ENCODE results near the gene NBR1. TPM values are rescaled to one million over a fixed set of nuclear protein-coding genes. Genes with fewer than 3 reads are reported as not detected.
"Not testable (repeated sequence)": the region's sequence is repeated elsewhere in the genome, so short reads cannot be mapped to it uniquely, and the experiment has no call there.

Gene NBR1
- total and polyA plus RNA-seq, 10 donors, result 18.5 to 103 (median 84.1) TPM

DNA sequence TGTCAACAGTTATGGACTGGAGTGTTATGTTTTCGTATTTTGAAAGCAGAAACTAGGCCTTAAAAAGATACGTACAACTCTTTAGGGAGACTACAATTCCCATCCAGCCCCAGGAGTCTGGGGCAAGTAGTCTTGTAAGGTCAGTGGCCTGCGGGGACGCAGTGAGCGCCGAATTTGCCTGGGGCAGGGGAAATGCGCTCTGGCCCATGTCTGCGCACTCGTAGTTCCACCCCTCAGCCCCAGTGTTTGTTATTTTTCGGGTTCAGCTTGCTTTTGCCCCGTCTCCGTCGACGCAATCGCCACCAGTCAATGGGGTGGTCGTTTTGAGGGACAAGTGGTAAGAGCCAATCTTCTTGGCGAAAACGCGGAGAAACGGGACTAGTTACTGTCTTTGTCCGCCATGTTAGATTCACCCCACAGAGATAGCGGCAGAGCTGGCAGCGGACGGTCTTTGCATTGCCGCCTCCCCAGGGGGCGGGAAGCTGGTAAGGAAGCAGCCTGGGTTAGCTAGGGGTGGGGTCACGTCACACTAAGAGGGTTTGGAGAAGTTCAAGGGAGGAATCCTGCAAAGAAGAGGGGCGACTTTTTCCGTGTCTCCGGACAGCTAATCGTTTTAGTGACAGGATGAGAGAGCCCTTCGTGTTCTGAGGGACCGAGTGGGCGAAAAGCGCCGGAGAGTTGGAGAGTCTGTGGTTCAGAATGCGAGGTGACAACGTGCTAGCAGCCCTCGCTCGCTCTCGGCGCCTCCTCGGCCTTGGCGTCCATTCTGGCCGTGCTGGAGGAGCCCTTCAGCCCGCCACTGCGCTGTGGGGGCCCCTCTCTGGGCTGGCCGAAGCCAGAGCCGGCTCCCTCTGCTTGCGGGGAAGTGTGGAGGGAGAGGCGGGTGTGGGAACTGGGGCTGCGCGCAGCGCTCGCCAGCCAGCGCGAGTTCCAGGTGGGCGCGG lies 44.8 kb upstream of the NBR1 start:
- Histone ChIP-seq H3K4me3 (peak overlapping the region; percentile 59 to 78 (median 73)), H3K9me3 (no peaks in the 10 kb centered on the region), H3K27me3 (replicated peaks in 1 of 7) (no peaks in the 10 kb centered on the region), H3K4me1 (peaks cover 7 to 65% (median 42%) of the 10 kb centered on the region in 6 donors), H3K36me3 (peaks cover 0 to 27% (median 0%) of the 10 kb centered on the region in 6 donors), H3K27ac (peak overlapping the region; percentile 80 to 89 (median 87))
- 78 to 84% (median 80%) methylated on average over 46 to 59 of the region's 59 CpGs for WGBS, 5 donors
- intact Hi-C loops (cut with DNase I; ENCODE audit: low total_unique reads), result loop anchor here (5.0 kb wide), 1 partner anchor 46 kb away; the partner anchor contains the start of gene NBR1
- DNase-seq, result peak; percentile 80
- TF ChIP-seq, protein P1, sequence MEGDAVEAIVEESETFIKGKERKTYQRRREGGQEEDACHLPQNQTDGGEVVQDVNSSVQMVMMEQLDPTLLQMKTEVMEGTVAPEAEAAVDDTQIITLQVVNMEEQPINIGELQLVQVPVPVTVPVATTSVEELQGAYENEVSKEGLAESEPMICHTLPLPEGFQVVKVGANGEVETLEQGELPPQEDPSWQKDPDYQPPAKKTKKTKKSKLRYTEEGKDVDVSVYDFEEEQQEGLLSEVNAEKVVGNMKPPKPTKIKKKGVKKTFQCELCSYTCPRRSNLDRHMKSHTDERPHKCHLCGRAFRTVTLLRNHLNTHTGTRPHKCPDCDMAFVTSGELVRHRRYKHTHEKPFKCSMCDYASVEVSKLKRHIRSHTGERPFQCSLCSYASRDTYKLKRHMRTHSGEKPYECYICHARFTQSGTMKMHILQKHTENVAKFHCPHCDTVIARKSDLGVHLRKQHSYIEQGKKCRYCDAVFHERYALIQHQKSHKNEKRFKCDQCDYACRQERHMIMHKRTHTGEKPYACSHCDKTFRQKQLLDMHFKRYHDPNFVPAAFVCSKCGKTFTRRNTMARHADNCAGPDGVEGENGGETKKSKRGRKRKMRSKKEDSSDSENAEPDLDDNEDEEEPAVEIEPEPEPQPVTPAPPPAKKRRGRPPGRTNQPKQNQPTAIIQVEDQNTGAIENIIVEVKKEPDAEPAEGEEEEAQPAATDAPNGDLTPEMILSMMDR (IDR thresholded peaks at IDR 0.05 in 8 of 11, conservative IDR thresholded peaks at IDR 0.05 in 3 of 11), result no peak
- no peak for TF ChIP-seq POLR2A (IDR thresholded peaks at IDR 0.05)
- no peak for TF ChIP-seq POLR2AphosphoS5 (IDR thresholded peaks at IDR 0.05)

DNA sequence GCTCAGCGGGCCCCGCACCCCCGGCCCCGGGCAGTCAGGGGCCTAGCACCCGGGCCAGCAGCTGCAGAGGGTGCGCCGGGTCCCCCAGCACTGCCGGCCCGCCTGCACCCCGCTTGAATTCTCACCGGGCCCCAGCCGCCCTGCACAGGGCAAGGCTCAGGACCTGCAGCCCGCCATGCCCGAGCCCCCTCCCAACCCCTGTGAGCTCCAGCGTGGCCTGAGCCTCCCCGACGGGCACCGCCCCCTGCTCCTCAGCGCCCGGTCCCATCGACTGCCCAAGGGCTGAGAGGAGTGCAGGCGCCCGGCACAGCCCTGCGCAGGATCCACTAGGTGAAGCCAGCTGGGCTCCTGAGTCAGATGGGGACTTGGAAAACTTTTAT lies 44.1 kb upstream of the NBR1 start:
- peak; percentile 77 for DNase-seq
- no peak for TF ChIP-seq POLR2AphosphoS5 (IDR thresholded peaks at IDR 0.05)
- TF ChIP-seq, protein P1 (IDR thresholded peaks at IDR 0.05 in 8 of 11, conservative IDR thresholded peaks at IDR 0.05 in 3 of 11), result no peak
- no peak for TF ChIP-seq POLR2A (IDR thresholded peaks at IDR 0.05)
- no peaks in the 10 kb centered on the region for H3K9me3 ChIP-seq
- H3K27me3 ChIP-seq (replicated peaks in 1 of 7), result no peaks in the 10 kb centered on the region
- peaks cover 7 to 65% (median 42%) of the 10 kb centered on the region in 6 donors for H3K4me1 ChIP-seq
- peaks cover 0 to 34% (median 2%) of the 10 kb centered on the region in 6 donors for H3K36me3 ChIP-seq
- 93 to 100% (median 97%) methylated on average over 5 to 24 of the region's 24 CpGs for WGBS, 5 donors
- peak overlapping the region in 1 of 8 donors; percentile 78 for H3K4me3 ChIP-seq
- intact Hi-C loops (cut with DNase I; ENCODE audit: low total_unique reads), result loop anchor here (5.0 kb wide), 1 partner anchor 45 kb away; the partner anchor contains the start of gene NBR1
- peak overlapping the region in 2 of 8 donors; percentile 89 for H3K27ac ChIP-seq

DNA sequence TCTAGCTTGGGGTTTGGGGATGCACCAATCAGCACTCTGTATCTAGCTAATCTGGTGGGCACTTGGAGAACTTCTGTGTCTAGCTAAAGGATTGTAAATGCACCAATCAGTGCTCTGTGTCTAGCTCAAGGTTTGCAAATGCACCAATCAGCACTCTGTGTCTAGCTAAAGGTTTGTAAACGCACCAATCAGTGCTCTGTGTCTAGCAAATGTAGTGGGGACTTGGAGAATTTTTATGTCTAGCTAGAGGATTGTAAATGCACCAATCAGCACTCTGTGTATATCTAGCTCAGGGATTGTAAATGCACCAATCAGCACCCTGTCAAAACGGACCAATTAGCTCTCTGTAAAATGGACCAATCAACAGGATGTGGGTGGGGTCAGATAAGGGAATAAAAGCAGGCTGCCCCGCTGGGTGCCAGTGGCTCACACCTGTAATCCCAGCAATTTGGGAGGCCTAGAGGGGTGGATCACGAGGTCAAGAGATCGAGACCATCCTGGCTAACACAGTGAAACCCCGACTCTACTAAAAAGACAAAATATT lies 43.6 kb upstream of the NBR1 start:
- peak overlapping the region in 1 of 8 donors; percentile 89 for H3K27ac ChIP-seq
- whole genome bisulfite sequencing, 5 donors, result 86 to 97% (median 88%) methylated on average over 6 of the region's 6 CpGs
- DNase-seq; H3K9me3 ChIP-seq; H3K4me3 ChIP-seq; H3K27me3 ChIP-seq (replicated peaks in 1 of 7): not testable (repeated sequence)
- H3K4me1 ChIP-seq, result peaks cover 7 to 65% (median 42%) of the 10 kb centered on the region in 6 donors
- peaks cover 0 to 39% (median 4%) of the 10 kb centered on the region in 6 donors for H3K36me3 ChIP-seq
- intact Hi-C loops (cut with DNase I; ENCODE audit: low total_unique reads), result loop anchor here (5.0 kb wide), 1 partner anchor 45 kb away; the partner anchor contains the start of gene NBR1

DNA sequence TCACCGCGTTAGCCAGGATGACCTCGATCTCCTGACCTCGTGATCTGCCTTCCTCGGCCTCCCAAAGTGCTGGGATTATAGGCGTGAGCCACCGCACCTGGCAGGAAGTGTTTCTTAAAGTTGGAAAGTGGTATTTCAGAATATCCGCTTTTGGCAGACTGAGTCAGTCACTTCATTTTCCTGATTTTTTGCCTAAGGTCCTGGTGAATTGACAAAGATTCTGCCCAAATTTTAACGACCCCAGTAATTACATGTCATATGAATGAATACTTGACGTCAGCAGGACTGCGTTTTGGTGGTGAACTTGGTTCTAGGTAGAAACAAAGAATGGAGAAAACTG lies 41.4 kb upstream of the NBR1 start:
- TF ChIP-seq POLR2AphosphoS5 (IDR thresholded peaks at IDR 0.05), result peak in 1 of 3 donors; percentile 26
- TF ChIP-seq, protein P1 (IDR thresholded peaks at IDR 0.05 in 8 of 11, conservative IDR thresholded peaks at IDR 0.05 in 3 of 11), result no peak
- Histone ChIP-seq H3K27me3 (replicated peaks in 1 of 7) (no peaks in the 10 kb centered on the region), H3K9me3 (no peaks in the 10 kb centered on the region), H3K4me1 (peaks cover 1 to 63% (median 33%) of the 10 kb centered on the region in 6 donors), H3K27ac (peak overlapping the region; percentile 9 to 82 (median 74)), H3K4me3 (peak overlapping the region in 2 of 8 donors; percentile 24 to 34), H3K36me3 (peaks cover 0 to 61% (median 17%) of the 10 kb centered on the region in 6 donors)
- WGBS, 5 donors, result 43 to 70% (median 62%) methylated on average over 11 of the region's 11 CpGs
- no peak for DNase-seq
- intact Hi-C loops (cut with DNase I; ENCODE audit: low total_unique reads), result loop anchor here (5.0 kb wide), 1 partner anchor 43 kb away; the partner anchor contains the start of gene NBR1

Measured in spleen (tissue), 11 donors.